ENCODE measurements around the gene ALPL.

DNA sequence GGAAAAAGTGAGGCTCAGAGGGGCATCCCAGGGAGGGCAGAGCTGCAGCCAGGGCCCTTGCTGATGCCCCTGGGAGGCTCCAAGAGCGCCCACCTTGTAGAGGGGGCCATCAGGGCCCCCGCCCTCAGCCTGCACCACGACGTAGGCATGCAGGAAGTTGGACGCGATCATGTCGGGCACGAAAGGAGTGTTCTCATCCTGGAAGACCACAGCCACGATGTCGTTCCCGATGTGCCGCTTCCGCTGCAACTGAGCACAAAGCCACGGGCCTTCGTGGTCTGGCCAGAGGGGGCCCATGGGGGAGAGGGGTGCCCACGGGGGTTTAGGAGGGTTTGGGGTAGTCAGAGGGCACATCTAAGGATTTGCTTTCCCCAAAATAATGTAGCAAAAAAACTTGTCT lies 100.8 kb downstream of the ALPL start:
- TF ChIP-seq, protein P1, sequence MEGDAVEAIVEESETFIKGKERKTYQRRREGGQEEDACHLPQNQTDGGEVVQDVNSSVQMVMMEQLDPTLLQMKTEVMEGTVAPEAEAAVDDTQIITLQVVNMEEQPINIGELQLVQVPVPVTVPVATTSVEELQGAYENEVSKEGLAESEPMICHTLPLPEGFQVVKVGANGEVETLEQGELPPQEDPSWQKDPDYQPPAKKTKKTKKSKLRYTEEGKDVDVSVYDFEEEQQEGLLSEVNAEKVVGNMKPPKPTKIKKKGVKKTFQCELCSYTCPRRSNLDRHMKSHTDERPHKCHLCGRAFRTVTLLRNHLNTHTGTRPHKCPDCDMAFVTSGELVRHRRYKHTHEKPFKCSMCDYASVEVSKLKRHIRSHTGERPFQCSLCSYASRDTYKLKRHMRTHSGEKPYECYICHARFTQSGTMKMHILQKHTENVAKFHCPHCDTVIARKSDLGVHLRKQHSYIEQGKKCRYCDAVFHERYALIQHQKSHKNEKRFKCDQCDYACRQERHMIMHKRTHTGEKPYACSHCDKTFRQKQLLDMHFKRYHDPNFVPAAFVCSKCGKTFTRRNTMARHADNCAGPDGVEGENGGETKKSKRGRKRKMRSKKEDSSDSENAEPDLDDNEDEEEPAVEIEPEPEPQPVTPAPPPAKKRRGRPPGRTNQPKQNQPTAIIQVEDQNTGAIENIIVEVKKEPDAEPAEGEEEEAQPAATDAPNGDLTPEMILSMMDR (IDR thresholded peaks at IDR 0.05; ENCODE audit: low read depth, low read length): no peak
- no peak for TF ChIP-seq EZH2phosphoT487 (IDR thresholded peaks at IDR 0.05; ENCODE audit: low read depth)

Data from OCI-LY3 (cell line).